MCF 10A (cell line): ENCODE data around the gene CPXM1. TPM values are rescaled to one million over a fixed set of nuclear protein-coding genes. Genes with fewer than 3 reads are reported as not detected.

Experiments
- BruUV-seq: library from RNA; stranded (reverse); fragments of 400-500 nt; replicated peaks from 2 replicates; lab custom pipeline; 2021; lab: Mats Ljungman, UMichigan
- CTCF ChIA-PET: fragments of 300-600 bp; sonication (Branson Sonifier 250); formaldehyde crosslinking; extraction: SDS; loops from one replicate; lab custom pipeline; 2021; ENCODE audit warnings: antibody characterized with exemption, inconsistent platforms; lab: Yijun Ruan, JAX
- POLR2A ChIA-PET: fragments of 300-600, 350-650 bp; sonication (Branson Sonifier 250); formaldehyde crosslinking; extraction: SDS; loops from one replicate; lab custom pipeline; 2020; ENCODE audit warnings: antibody characterized with exemption, inconsistent platforms; lab: Yijun Ruan, JAX
- DNase-seq: peaks from one replicate; pipeline ENCODE4 v3.0.0-alpha.2; 2018; ENCODE audit not compliant: unreplicated experiment
- H3K27ac Mint-ChIP-seq: one replicate; pipeline ENCODE4 v1.8.0; 2022; ENCODE audit warnings: mild to moderate bottlenecking, low read depth, mixed read lengths; ENCODE audit not compliant: unreplicated experiment
- H3K27me3 Mint-ChIP-seq: one replicate; pipeline ENCODE4 v1.8.0; 2022; ENCODE audit warnings: mixed read lengths; ENCODE audit not compliant: insufficient read depth, unreplicated experiment
- H3K36me3 Mint-ChIP-seq: one replicate; pipeline ENCODE4 v1.8.0; 2022; ENCODE audit warnings: mild to moderate bottlenecking, moderate library complexity, mixed read lengths; ENCODE audit not compliant: insufficient read depth, unreplicated experiment
- H3K4me1 Mint-ChIP-seq: one replicate; pipeline ENCODE4 v1.8.0; 2022; ENCODE audit warnings: mixed read lengths; ENCODE audit not compliant: insufficient read depth, unreplicated experiment
- H3K4me3 Mint-ChIP-seq: one replicate; pipeline ENCODE4 v1.8.0; 2022; ENCODE audit warnings: mild to moderate bottlenecking, moderate library complexity, mixed read lengths; ENCODE audit not compliant: unreplicated experiment
- H3K9me3 Mint-ChIP-seq: one replicate; pipeline ENCODE4 v1.8.0; 2022; ENCODE audit warnings: mixed read lengths; ENCODE audit not compliant: unreplicated experiment
- intact Hi-C: fragments of 100-400 bp; cut with micrococcal nuclease; formaldehyde crosslinking; loops from 2 replicates; pipeline ENCODE4 v1.14.1; 2022
- total RNA-seq: library from RNA; stranded (reverse); gene quantifications from 2 replicates; pipeline ENCODE4 v1.2.3, GENCODE V29; 2022
- TF ChIP-seq, protein P1 (sequence below): fragments of 200-600 bp; IDR thresholded peaks from one replicate; pipeline ENCODE4 v1.8.0; 2022; ENCODE audit warnings: antibody characterized with exemption, mild to moderate bottlenecking; ENCODE audit not compliant: unreplicated experiment

Gene CPXM1
- total RNA-seq, 1 experiment from 2014 or later: not detected

DNA sequence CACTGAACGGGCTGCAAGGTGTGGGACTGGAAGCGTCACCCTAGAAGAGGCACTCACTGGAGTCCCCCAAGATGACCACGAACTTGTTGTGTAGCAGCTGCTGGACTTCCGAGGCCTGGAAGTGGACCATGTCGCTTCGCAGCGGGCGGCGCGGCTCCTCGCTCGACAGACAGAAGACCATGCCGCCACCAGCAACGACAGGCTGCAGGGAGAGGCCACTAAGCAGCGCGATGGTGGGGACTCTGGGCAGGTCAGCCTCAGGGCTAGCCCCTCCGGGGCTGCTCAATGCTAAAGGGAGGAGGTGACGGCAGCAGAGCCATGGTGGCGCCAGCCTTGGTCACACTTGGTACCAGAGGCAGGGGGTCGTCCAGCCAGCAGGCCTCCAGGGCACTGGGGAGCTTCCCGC is 39.3 kb upstream of the CPXM1 start:
- peaks cover 13% of the 10 kb centered on the region for H3K36me3 Mint-ChIP-seq
- TF ChIP-seq, protein P1, sequence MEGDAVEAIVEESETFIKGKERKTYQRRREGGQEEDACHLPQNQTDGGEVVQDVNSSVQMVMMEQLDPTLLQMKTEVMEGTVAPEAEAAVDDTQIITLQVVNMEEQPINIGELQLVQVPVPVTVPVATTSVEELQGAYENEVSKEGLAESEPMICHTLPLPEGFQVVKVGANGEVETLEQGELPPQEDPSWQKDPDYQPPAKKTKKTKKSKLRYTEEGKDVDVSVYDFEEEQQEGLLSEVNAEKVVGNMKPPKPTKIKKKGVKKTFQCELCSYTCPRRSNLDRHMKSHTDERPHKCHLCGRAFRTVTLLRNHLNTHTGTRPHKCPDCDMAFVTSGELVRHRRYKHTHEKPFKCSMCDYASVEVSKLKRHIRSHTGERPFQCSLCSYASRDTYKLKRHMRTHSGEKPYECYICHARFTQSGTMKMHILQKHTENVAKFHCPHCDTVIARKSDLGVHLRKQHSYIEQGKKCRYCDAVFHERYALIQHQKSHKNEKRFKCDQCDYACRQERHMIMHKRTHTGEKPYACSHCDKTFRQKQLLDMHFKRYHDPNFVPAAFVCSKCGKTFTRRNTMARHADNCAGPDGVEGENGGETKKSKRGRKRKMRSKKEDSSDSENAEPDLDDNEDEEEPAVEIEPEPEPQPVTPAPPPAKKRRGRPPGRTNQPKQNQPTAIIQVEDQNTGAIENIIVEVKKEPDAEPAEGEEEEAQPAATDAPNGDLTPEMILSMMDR: no peak
- H3K27ac Mint-ChIP-seq: peak overlapping the region; percentile 76
- H3K27me3 Mint-ChIP-seq: no peaks in the 10 kb centered on the region
- CTCF ChIA-PET: no interaction called here
- POLR2A ChIA-PET: interaction anchor here (0.6 to 2.7 kb wide), 16 partner anchors 9 to 370 kb away, joined by 3 to 17 read pairs (median 4); partner anchors contain the start of genes IDH3B and NOP56
- H3K9me3 Mint-ChIP-seq: no peaks in the 10 kb centered on the region
- no peak for DNase-seq
- H3K4me3 Mint-ChIP-seq: peak overlapping the region; percentile 82
- H3K4me1 Mint-ChIP-seq: peaks cover 12% of the 10 kb centered on the region
- intact Hi-C loops: no loop called here
- BruUV-seq: no TSS peak

DNA sequence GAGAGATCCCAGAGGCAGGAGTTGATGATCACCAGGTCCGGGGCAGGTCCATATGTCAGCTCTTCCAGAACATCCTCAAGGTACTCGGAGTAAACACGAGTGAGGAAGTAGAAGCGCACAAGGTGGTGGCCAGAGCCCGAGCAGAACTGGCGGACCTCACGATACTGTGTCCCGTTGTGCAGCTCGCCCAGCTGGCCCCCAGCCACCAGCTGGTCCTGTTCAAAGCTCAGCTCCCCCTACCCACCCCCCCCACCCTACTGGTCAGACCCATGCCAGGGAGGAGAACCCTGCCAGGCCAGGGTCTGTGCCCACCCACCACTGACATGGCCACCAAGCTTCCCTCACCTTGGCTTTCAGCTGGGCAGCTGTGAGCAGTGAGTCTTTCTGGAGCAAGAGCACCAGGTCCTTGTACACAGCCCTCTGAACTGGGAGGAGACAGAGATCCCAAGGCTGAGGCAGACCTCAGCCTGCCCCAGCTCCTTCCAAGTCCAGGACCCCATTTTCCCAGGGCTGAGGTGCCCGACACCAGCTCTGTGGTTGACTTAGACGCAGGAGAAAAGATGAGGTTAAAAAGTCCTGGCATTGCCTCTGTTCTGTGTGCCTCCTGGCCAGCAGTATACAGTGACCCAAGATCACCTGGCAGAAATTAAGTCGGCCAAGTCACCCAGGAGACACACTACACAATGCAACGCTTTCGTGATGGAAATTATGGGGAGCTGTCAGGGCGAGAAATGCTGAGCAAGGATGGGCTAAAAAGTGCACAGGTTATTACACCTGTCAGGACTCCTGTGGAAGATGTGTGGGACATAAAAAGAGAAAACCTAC is 38.6 kb upstream of the CPXM1 start:
- ChIA-PET CTCF (interaction anchor here (0.6 to 0.7 kb wide), 2 partner anchors 12 to 86 kb away, joined by 3 to 4 read pairs; no protein-coding TSS in a partner anchor), POLR2A (interaction anchor here (0.6 to 2.7 kb wide), 9 partner anchors 9 to 369 kb away, joined by 3 to 15 read pairs (median 4); partner anchors contain the start of gene PTPRA)
- Mint-ChIP-seq H3K36me3 (peaks cover 13% of the 10 kb centered on the region), H3K4me3 (peak overlapping the region; percentile 82), H3K27me3 (no peaks in the 10 kb centered on the region), H3K27ac (no peak overlapping the region), H3K4me1 (peaks cover 7% of the 10 kb centered on the region), H3K9me3 (no peaks in the 10 kb centered on the region)
- BruUV-seq: TSS peak; percentile 33
- TF ChIP-seq, protein P1: no peak
- intact Hi-C loops: no loop called here
- DNase-seq: no peak

DNA sequence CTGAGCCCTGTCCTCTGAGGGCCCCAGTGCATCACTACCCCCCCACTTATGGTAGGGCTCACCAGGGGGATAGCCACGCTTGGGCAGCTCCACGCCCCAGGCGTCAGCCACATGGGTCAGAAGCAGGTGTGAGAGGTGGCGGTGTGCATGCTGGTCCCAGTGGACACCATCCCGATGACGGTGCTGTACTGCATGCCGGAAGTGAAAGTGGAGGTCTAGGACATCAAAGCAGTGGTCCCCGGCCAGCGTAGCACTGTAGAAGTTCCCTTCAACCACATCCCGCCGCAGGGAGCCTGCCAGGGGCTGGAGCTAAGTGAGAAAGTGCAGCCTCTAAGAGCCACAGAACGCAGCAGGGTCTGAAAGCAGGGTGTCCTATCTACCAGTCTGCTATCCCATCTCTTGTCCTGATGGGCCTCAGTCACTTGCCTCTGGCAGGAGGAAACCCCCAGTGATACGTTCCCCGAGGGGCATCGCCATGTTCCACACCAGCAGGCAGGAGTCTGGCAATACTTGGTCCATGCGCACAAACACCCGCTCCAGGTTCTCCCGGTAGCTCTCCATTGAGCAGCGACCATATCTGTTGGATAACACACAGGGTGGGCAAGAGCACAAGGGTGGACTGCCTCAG is 37.9 kb upstream of the CPXM1 start:
- no peak for DNase-seq
- Mint-ChIP-seq H3K27me3 (no peaks in the 10 kb centered on the region), H3K36me3 (peaks cover 13% of the 10 kb centered on the region), H3K4me3 (no peak overlapping the region), H3K9me3 (no peaks in the 10 kb centered on the region), H3K4me1 (peaks cover 7% of the 10 kb centered on the region), H3K27ac (no peak overlapping the region)
- BruUV-seq: no TSS peak
- intact Hi-C loops: no loop called here
- ChIA-PET POLR2A (interaction anchor here (1.2 kb wide), 1 partner anchor 35 kb away, joined by 3 read pairs; the partner anchor contains the start of gene PTPRA), CTCF (no interaction called here)
- TF ChIP-seq, protein P1: no peak
